Tibial nerve (tissue), 4 donors: ENCODE data around the gene RGS5. TPM values are rescaled to one million over a fixed set of nuclear protein-coding genes. Genes with fewer than 3 reads are reported as not detected.
"Not testable (repeated sequence)": the region's sequence is repeated elsewhere in the genome, so short reads cannot be mapped to it uniquely, and the experiment has no call there.

Experiments used
- DNase-seq, 2 donors: peaks; one replicate each; pipeline ENCODE4 v3.0.0-alpha.2; 2019; ENCODE audit warnings: low spot score in 2 of 2
- H3K27ac ChIP-seq, 4 donors: fragments of 200-600 bp; sonication (generic) in 3 of 4; one replicate each; pipeline ENCODE4 v1.5.1; 2017 to 2019; ENCODE audit warnings: mild to moderate bottlenecking in 1 of 4
- H3K27me3 ChIP-seq, 2 donors: fragments of 200-600 bp; sonication (generic) in 1 of 2; one replicate each; pipeline versions ENCODE4 v1.5.1 to v1.6.0; 2017 to 2019
- H3K36me3 ChIP-seq, 3 donors: fragments of 200-600 bp; sonication (generic); one replicate each; pipeline ENCODE4 v1.5.1; 2018 to 2019
- H3K4me1 ChIP-seq, 4 donors: fragments of 200-600 bp; sonication (generic) in 3 of 4; one replicate each; pipeline ENCODE4 v1.5.1; 2017 to 2019
- H3K4me3 ChIP-seq, 4 donors: fragments of 200-600 bp; sonication (generic) in 3 of 4; one replicate each; pipeline ENCODE4 v1.5.1; 2017 to 2019; ENCODE audit warnings: mild to moderate bottlenecking in 1 of 4, moderate library complexity in 1 of 4
- H3K9me3 ChIP-seq, 4 donors: fragments of 200-600 bp; sonication (generic) in 3 of 4; one replicate each; pipeline ENCODE4 v1.5.1; 2017 to 2019
- EP300 ChIP-seq, 2 donors: sonication (generic); formaldehyde crosslinking; IDR thresholded peaks; one replicate each; pipeline ENCODE4 v1.6.1; 2017; ENCODE audit warnings: antibody characterized with exemption in 2 of 2, mild to moderate bottlenecking in 1 of 2
- POLR2A ChIP-seq, 2 donors: fragments of 450-650 bp; IDR thresholded peaks; one replicate each; pipeline ENCODE4 v1.6.1; 2017; ENCODE audit warnings: antibody characterized with exemption in 2 of 2, mild to moderate bottlenecking in 2 of 2, moderate library complexity in 2 of 2
- WGBS, 2 donors: methylation state at CpG; one replicate each; pipeline ENCODE4 v1.1.5; 2018; 5-methylcytosine and 5-hydroxymethylcytosine counted together
- total RNA-seq, 4 donors: library from RNA; depleted of rRNA; stranded (reverse); fragments of >200 nt; gene quantifications; one replicate each; pipeline ENCODE4 v1.1.0, GENCODE V29; 2016
- TF ChIP-seq, protein P1 (sequence below), 5 experiments: fragments of 200-600 bp in 3 of 5; fragments of 450-650 bp in 2 of 5; sonication (generic) in 3 of 5; IDR thresholded peaks; one replicate each; pipeline ENCODE4 v1.5.1; 2016 to 2019; ENCODE audit warnings: antibody characterized with exemption in 5 of 5, mild to moderate bottlenecking in 3 of 5, moderate library complexity in 2 of 5

Gene RGS5
- total RNA-seq, 4 donors from 2014 or later: 21.3 to 71.0 (median 43.7) TPM

DNA sequence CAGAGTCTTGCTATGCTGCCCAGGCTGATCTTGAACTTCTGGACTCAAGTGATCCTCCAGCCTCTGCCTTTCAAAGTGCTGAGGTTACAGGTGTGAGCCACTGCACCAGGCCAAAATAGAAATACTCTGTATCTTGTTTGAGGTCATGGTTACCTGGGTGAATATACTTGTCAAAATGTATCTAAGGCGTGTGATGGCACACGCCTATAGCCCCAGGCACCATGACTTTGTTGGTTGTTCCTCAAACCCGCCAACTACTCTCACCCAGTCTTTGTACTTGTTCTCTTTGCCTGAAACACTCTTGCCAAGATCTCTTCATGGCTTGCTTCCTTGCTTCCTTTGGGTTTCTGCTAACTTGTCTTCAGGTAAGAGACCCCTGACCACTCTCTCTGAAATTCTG lies 38.0 kb upstream of the RGS5 start:
- no peaks in the 10 kb centered on the region for H3K27me3 ChIP-seq
- no peaks in the 10 kb centered on the region for H3K4me1 ChIP-seq
- no peaks in the 10 kb centered on the region for H3K9me3 ChIP-seq
- DNase-seq: no peak
- 93 to 96% methylated on average over 3 of the region's 3 CpGs for WGBS, 2 donors
- peaks cover 0 to 4% (median 0%) of the 10 kb centered on the region in 3 donors for H3K36me3 ChIP-seq
- H3K4me3 ChIP-seq: no peak overlapping the region
- no peak overlapping the region for H3K27ac ChIP-seq
- TF ChIP-seq POLR2A (IDR thresholded peaks at IDR 0.05) (no peak), EP300 (IDR thresholded peaks at IDR 0.05) (no peak)
- TF ChIP-seq, protein P1, sequence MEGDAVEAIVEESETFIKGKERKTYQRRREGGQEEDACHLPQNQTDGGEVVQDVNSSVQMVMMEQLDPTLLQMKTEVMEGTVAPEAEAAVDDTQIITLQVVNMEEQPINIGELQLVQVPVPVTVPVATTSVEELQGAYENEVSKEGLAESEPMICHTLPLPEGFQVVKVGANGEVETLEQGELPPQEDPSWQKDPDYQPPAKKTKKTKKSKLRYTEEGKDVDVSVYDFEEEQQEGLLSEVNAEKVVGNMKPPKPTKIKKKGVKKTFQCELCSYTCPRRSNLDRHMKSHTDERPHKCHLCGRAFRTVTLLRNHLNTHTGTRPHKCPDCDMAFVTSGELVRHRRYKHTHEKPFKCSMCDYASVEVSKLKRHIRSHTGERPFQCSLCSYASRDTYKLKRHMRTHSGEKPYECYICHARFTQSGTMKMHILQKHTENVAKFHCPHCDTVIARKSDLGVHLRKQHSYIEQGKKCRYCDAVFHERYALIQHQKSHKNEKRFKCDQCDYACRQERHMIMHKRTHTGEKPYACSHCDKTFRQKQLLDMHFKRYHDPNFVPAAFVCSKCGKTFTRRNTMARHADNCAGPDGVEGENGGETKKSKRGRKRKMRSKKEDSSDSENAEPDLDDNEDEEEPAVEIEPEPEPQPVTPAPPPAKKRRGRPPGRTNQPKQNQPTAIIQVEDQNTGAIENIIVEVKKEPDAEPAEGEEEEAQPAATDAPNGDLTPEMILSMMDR (IDR thresholded peaks at IDR 0.05): no peak

DNA sequence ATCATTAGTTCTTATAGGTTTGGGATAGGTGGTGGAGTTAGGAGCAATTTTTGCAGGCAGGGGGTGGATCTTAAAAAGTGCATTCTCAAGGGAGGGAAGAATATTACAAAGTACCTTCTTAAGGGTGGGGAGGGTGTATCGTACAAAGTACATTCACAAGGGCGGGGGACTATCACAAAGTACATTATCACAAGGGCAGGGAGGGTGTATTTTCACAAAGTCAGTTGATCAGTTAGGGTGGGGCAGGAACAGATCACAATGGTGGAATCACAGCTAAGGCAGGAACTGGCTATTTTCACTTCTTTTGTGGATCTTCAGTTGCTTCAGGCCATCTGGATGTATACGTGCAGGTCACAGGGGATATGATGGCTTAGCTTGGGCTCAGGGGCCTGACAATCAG lies 30.9 kb upstream of the RGS5 start:
- not testable (repeated sequence) for H3K4me3 ChIP-seq, H3K27ac ChIP-seq, H3K4me1 ChIP-seq, DNase-seq, H3K9me3 ChIP-seq, H3K36me3 ChIP-seq, H3K27me3 ChIP-seq
- WGBS, 2 donors: 66 to 75% methylated on average over 3 of the region's 3 CpGs

DNA sequence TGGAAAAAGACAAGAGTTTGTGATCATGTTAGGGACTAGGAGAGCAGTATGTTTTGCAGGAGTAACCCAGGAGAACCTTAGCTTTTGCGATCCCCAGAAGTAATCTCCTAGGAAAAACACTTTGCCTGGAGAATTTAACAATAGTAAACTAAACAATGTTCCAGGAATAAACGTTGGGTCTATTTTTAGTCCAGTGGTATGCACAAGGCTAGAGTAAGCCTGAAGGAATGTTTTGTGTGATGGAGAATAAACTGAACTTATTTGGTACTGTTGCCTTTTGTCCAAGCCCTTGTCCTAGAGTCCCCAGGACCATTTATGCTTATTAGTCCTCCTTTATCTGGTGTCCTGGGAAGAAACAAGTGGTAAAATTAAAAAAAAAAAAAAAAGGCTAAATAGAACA lies 28.7 kb upstream of the RGS5 start:
- TF ChIP-seq, protein P1 (IDR thresholded peaks at IDR 0.05): no peak
- TF ChIP-seq EP300 (IDR thresholded peaks at IDR 0.05) (no peak), POLR2A (IDR thresholded peaks at IDR 0.05) (no peak)
- WGBS, 2 donors: 30 to 32% methylated on average over 2 of the region's 2 CpGs
- Histone ChIP-seq H3K4me3 (no peak overlapping the region), H3K27me3 (no peaks in the 10 kb centered on the region), H3K9me3 (no peaks in the 10 kb centered on the region), H3K36me3 (no peaks in the 10 kb centered on the region), H3K27ac (no peak overlapping the region), H3K4me1 (no peaks in the 10 kb centered on the region)
- no peak for DNase-seq

DNA sequence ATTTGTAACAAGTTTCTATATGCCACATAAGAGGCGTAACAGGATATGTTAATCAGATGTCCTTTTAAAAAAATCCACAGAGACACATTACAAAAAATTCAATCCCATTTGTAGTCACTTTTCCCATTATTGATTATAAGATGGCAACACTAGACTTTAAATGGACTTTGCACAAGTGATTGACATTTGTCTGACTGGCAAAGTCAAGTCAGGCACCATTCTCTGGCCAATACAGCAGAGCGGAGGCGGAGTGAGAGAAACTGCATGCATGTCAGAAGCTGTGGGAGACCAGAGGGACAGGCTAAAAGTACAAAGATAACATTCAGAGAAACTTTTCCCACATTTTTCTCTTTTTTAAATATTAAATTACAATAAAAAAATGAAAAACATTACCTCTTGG lies 28.1 kb upstream of the RGS5 start:
- Histone ChIP-seq H3K27me3 (no peaks in the 10 kb centered on the region), H3K36me3 (no peaks in the 10 kb centered on the region), H3K4me3 (no peak overlapping the region), H3K27ac (no peak overlapping the region), H3K9me3 (no peaks in the 10 kb centered on the region), H3K4me1 (no peaks in the 10 kb centered on the region)
- no peak for DNase-seq
- 90 to 91% methylated on average over 3 of the region's 3 CpGs for WGBS, 2 donors
- TF ChIP-seq POLR2A (IDR thresholded peaks at IDR 0.05): no peak
- TF ChIP-seq EP300 (IDR thresholded peaks at IDR 0.05): no peak
- TF ChIP-seq, protein P1 (IDR thresholded peaks at IDR 0.05): no peak

DNA sequence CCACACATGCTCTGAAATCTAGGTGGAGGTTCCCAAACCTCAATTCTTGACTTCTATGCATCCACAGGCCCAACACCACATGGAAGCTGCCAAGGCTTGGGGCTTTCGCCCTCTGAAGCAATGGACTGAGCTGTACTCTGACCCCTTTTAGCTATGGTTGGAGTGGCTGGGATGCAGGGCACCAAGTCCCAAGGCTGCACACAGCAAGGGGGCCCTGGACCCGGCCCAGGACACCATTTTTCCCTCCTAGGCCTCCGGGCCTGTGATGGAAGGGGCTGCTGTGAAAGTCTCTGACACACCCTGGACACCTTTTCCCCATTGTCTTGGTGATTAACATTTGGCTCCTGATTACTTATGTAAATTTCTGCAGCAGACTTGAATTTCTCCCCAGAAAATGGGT lies 25.6 kb upstream of the RGS5 start:
- not testable (repeated sequence) for DNase-seq, H3K27ac ChIP-seq, H3K4me3 ChIP-seq, H3K27me3 ChIP-seq, H3K4me1 ChIP-seq, H3K9me3 ChIP-seq, H3K36me3 ChIP-seq
- 85 to 95% methylated on average over 3 of the region's 3 CpGs for WGBS, 2 donors

DNA sequence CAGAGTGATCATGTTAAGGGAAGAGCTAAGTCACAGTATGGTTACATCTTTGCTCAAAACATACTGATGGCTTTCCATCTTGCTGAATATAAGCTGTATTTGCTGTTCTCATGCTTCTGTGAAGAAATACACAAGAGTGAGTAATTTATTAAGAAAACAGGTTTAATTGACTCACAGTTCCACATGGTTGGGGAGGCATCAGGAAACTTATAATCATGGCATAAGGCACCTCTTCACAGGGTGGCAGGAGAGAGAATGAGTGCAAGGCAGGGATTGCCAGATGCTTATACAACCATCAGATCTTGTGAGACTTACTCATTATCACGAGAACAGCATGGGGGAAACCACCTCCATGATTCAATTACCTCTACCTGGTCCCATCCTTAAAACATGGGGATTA lies 24.4 kb upstream of the RGS5 start:
- TF ChIP-seq, protein P1 (IDR thresholded peaks at IDR 0.05): no peak
- no peak for TF ChIP-seq EP300 (IDR thresholded peaks at IDR 0.05)
- no peak for TF ChIP-seq POLR2A (IDR thresholded peaks at IDR 0.05)
- H3K4me1 ChIP-seq: no peaks in the 10 kb centered on the region
- 78 to 100% methylated on average over 1 of the region's 1 CpG for WGBS, 2 donors
- no peaks in the 10 kb centered on the region for H3K27me3 ChIP-seq
- no peaks in the 10 kb centered on the region for H3K36me3 ChIP-seq
- no peak overlapping the region for H3K27ac ChIP-seq
- H3K4me3 ChIP-seq: no peak overlapping the region
- DNase-seq: no peak
- H3K9me3 ChIP-seq: no peaks in the 10 kb centered on the region
